Caco-2 (cell line): ENCODE measurements around the gene PRH2. TPM values are rescaled to one million over a fixed set of nuclear protein-coding genes. Genes with fewer than 3 reads are reported as not detected.

Experiments used
- Bru-seq: library from RNA; stranded (reverse); fragments of 400-500 nt; gene quantifications from one replicate; lab custom pipeline; 2021; lab: Mats Ljungman, UMichigan
- BruChase-seq, 2 experiments: library from RNA; stranded (reverse); fragments of 400-500 nt; gene quantifications; one replicate each; lab custom pipeline; 2021; lab: Mats Ljungman, UMichigan
- BruUV-seq: library from RNA; stranded (reverse); fragments of 400-500 nt; replicated peaks from 2 replicates; lab custom pipeline; 2021; lab: Mats Ljungman, UMichigan
- CTCF ChIA-PET: fragments of 300-600 bp; sonication (Branson Sonifier 250); formaldehyde crosslinking; loops from one replicate; lab custom pipeline; 2022; ENCODE audit warnings: antibody characterized with exemption; lab: Charles Lee
- POLR2A ChIA-PET: fragments of 300-600 bp; sonication (Branson Sonifier 250); formaldehyde crosslinking; loops from one replicate; lab custom pipeline; 2022; ENCODE audit warnings: antibody characterized with exemption; lab: Charles Lee
- DNase-seq, 2 experiments: peaks; one replicate each; pipeline versions ENCODE4 v3.0.0 to v3.0.0-alpha.2; 2020 to 2022
- H3K27me3 ChIP-seq: replicated peaks from 2 replicates; pipeline ENCODE4 v1.6.0; 2011; ENCODE audit warnings: low read length; ENCODE audit not compliant: control insufficient read depth, insufficient read depth
- H3K36me3 ChIP-seq: 2 replicates; pipeline ENCODE4 v1.5.1; 2011; ENCODE audit warnings: low read length; ENCODE audit not compliant: control insufficient read depth, insufficient read depth
- H3K4me1 ChIP-seq: fragments of 250-450 bp; sonication (Bioruptor Pico); 2 replicates; pipeline ENCODE4 v1.5.1; 2020; ENCODE audit warnings: mild to moderate bottlenecking
- H3K4me3 ChIP-seq: 2 replicates; pipeline ENCODE4 v1.5.1; 2011; ENCODE audit warnings: low read depth, mild to moderate bottlenecking, control low read depth, low read length
- H3K9me3 ChIP-seq: fragments of 250-450 bp; sonication (Bioruptor Pico); 2 replicates; pipeline ENCODE4 v1.5.1; 2020; ENCODE audit warnings: mild to moderate bottlenecking, moderate library complexity
- H3K27ac Mint-ChIP-seq: one replicate; pipeline ENCODE4 v1.8.0; 2022; ENCODE audit warnings: mixed read lengths; ENCODE audit not compliant: unreplicated experiment
- H3K27me3 Mint-ChIP-seq: one replicate; pipeline ENCODE4 v1.8.0; 2022; ENCODE audit warnings: mixed read lengths; ENCODE audit not compliant: insufficient read depth, unreplicated experiment
- H3K36me3 Mint-ChIP-seq: one replicate; pipeline ENCODE4 v1.8.0; 2022; ENCODE audit warnings: mild to moderate bottlenecking, mixed read lengths; ENCODE audit not compliant: insufficient read depth, unreplicated experiment
- H3K4me1 Mint-ChIP-seq: one replicate; pipeline ENCODE4 v1.8.0; 2022; ENCODE audit warnings: low read depth, mixed read lengths; ENCODE audit not compliant: unreplicated experiment
- H3K4me3 Mint-ChIP-seq: one replicate; pipeline ENCODE4 v1.8.0; 2022; ENCODE audit warnings: mild to moderate bottlenecking, moderate library complexity, mixed read lengths; ENCODE audit not compliant: unreplicated experiment
- H3K9me3 Mint-ChIP-seq: one replicate; pipeline ENCODE4 v1.8.0; 2022; ENCODE audit warnings: mixed read lengths; ENCODE audit not compliant: unreplicated experiment
- intact Hi-C: fragments of 100-400 bp; cut with micrococcal nuclease; formaldehyde crosslinking; loops from one replicate; pipeline ENCODE4 v1.10.0; 2022; ENCODE audit not compliant: unreplicated experiment
- long read RNA-seq: library from polyadenylated mRNA; stranded (forward); transcript quantifications from one replicate; pipeline ENCODE4 v2.0.0, GENCODE V29; 2022
- total RNA-seq: library from RNA; stranded (reverse); gene quantifications from 2 replicates; pipeline ENCODE4 v1.2.3, GENCODE V29; 2022
- TF ChIP-seq, protein P1 (sequence below), 2 experiments: fragments of 200-600 bp in 1 of 2; IDR thresholded peaks; 1 replicate in 1 of 2; 2 replicates in 1 of 2; pipeline versions ENCODE4 v1.5.1 to v1.8.0; 2011 to 2022; ENCODE audit warnings: antibody characterized with exemption in 1 of 2, control low read depth in 1 of 2, inconsistent platforms in 1 of 2, low read depth in 1 of 2, low read length in 1 of 2, mild to moderate bottlenecking in 1 of 2, moderate library complexity in 1 of 2; ENCODE audit not compliant: insufficient read depth in 1 of 2, severe bottlenecking in 1 of 2, unreplicated experiment in 1 of 2

PRH2 gene
- total RNA-seq (0.93 TPM in 1 of 2 replicates, not detected in the other), Bru-seq, nascent RNA (not detected), BruChase-seq, experiment 1, labeled RNA remaining after a 2-hour chase (not detected), BruChase-seq, experiment 2, labeled RNA remaining after a 6-hour chase (not detected)
- long read RNA-seq, result 0 reads

DNA sequence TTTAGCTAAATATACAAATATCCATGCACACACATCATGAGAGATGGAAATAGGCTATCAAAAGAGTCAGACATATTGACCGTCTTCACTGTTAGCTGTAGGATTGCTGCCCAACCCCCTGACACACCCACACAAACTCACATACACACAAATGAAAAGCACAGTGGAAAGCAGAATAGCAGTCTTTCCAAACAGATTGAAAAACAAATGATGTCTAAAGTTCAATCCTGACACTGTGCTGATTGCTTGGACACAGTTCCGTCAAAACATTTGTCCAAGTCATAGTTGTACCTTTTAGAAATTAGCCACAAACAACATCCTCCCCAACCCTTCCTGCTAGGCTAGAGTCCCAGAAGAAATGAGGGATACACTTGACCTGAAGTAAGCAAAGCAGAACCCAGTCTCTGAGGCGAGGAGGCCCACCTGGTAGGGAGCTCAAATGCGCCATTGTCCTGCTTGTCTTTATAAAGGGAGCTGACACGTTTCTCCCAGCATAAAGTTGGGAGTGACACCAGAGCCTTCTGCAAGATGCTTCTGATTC is at the start of gene PRH2:
Gene PRH2, plus strand, starts transcription at position 491 of the 541 bp plus-strand sequence. Its CDS starts 38 bp downstream, at position 529.
- intact Hi-C loops, result no loop called here
- BruUV-seq, result no TSS peak
- no peak within 1 kb of the TSS for H3K4me3 Mint-ChIP-seq
- H3K27me3 Mint-ChIP-seq, result no peaks in the 10 kb centered on the region
- ChIA-PET POLR2A (no interaction called here), CTCF (no interaction called here)
- Histone ChIP-seq H3K36me3 (no peaks in the 10 kb centered on the region), H3K27me3 (no peaks in the 10 kb centered on the region), H3K4me3 (no peak within 1 kb of the TSS), H3K4me1 (no peaks in the 10 kb centered on the region), H3K9me3 (no peaks in the 10 kb centered on the region)
- peaks cover 10% of the 10 kb centered on the region for H3K9me3 Mint-ChIP-seq
- peaks cover 12% of the 10 kb centered on the region for H3K36me3 Mint-ChIP-seq
- H3K27ac Mint-ChIP-seq, result no peak within 1 kb of the TSS
- DNase-seq, result no peak
- TF ChIP-seq, protein P1, sequence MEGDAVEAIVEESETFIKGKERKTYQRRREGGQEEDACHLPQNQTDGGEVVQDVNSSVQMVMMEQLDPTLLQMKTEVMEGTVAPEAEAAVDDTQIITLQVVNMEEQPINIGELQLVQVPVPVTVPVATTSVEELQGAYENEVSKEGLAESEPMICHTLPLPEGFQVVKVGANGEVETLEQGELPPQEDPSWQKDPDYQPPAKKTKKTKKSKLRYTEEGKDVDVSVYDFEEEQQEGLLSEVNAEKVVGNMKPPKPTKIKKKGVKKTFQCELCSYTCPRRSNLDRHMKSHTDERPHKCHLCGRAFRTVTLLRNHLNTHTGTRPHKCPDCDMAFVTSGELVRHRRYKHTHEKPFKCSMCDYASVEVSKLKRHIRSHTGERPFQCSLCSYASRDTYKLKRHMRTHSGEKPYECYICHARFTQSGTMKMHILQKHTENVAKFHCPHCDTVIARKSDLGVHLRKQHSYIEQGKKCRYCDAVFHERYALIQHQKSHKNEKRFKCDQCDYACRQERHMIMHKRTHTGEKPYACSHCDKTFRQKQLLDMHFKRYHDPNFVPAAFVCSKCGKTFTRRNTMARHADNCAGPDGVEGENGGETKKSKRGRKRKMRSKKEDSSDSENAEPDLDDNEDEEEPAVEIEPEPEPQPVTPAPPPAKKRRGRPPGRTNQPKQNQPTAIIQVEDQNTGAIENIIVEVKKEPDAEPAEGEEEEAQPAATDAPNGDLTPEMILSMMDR (IDR thresholded peaks at IDR 0.05; ENCODE audit: insufficient read depth in 1 of 2, low read depth in 1 of 2, low read length in 1 of 2, severe bottlenecking in 1 of 2, unreplicated experiment in 1 of 2), result no peak
- no peaks in the 10 kb centered on the region for H3K4me1 Mint-ChIP-seq

DNA sequence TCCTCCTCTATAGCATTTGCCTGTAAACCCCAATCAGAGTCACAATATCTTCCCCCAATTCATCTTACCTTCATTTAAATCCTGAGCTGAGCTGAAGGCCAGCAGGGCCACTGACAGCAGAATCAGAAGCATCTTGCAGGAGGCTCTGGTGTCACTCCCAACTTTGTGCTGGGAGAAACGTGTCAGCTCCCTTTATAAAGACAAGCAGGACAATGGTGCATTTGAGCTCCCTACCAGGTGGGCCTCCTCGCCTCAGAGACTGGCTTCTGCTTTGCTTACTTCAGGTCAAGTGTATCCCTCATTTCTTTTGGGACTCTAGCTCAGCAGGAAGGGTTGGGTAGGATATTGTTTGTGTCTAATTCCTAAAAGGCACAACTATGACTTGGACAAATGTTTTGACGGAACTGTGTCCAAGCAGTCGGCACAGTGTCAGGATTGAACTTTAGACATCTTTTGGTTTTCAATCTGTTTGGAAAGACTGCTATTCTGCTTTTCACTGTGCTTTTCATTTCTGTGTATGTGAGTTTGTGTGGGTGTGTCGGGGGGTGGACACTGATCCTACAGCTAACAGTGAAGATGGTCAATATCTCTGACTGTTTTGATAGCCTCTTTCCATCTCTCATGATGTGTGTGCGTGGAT is 44.8 kb upstream of the PRH2 start, which contains the start of gene PRH1:
Gene PRH1, minus strand, starts transcription at position 170 of the 640 bp plus-strand sequence. Its CDS starts 38 bp downstream, at position 132.
- DNase-seq, result no peak
- POLR2A ChIA-PET, result no interaction called here

DNA sequence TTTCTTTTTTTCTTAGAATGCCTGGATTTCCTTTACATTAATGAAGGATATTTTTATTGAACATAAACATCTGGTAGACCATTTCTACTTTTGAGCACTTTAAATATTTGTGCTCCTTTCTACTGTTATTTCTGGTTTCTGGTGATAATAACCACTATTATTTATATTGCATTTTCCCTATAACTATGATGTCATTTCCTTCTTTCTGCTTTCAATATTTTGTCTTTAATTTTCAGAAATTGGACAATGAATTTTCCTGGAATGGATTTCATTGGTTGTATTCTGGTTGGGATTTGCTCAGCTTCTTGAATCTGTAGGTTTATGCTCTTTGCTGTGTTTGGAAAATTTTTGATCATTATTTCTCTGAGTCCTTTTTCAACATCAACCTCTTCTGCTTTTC is 39.8 kb upstream of the PRH2 start:
- Mint-ChIP-seq H3K27ac (no peak overlapping the region), H3K27me3 (no peaks in the 10 kb centered on the region), H3K36me3 (peaks cover 4% of the 10 kb centered on the region), H3K4me1 (peaks cover 36% of the 10 kb centered on the region), H3K4me3 (no peak overlapping the region), H3K9me3 (no peaks in the 10 kb centered on the region)
- no peaks in the 10 kb centered on the region for H3K27me3 ChIP-seq
- intact Hi-C loops, result no loop called here
- POLR2A ChIA-PET, result no interaction called here
- TF ChIP-seq, protein P1 (IDR thresholded peaks at IDR 0.05; ENCODE audit: insufficient read depth in 1 of 2, low read depth in 1 of 2, low read length in 1 of 2, severe bottlenecking in 1 of 2, unreplicated experiment in 1 of 2), result no peak
- no peaks in the 10 kb centered on the region for H3K36me3 ChIP-seq
- H3K4me3 ChIP-seq, result no peak overlapping the region
- peaks cover 33% of the 10 kb centered on the region for H3K4me1 ChIP-seq
- CTCF ChIA-PET, result no interaction called here
- BruUV-seq, result no TSS peak
- H3K9me3 ChIP-seq, result no peaks in the 10 kb centered on the region
- no peak for DNase-seq

More for the DNA sequence above, 44.8 kb upstream of the PRH2 start, which contains the start of gene PRH1:
- no peaks in the 10 kb centered on the region for H3K4me1 ChIP-seq
- no TSS peak for BruUV-seq
- TF ChIP-seq, protein P1 (IDR thresholded peaks at IDR 0.05; ENCODE audit: insufficient read depth in 1 of 2, low read depth in 1 of 2, low read length in 1 of 2, severe bottlenecking in 1 of 2, unreplicated experiment in 1 of 2), result no peak
- CTCF ChIA-PET, result no interaction called here
- H3K27me3 Mint-ChIP-seq, result no peaks in the 10 kb centered on the region
- H3K4me1 Mint-ChIP-seq, result peaks cover 4% of the 10 kb centered on the region
- H3K27me3 ChIP-seq, result no peaks in the 10 kb centered on the region
- no peak within 1 kb of the TSS for H3K4me3 ChIP-seq
- H3K9me3 ChIP-seq, result 0 out of 2 replicates have a peak, but pooled peaks cover 2% of the 10 kb centered on the region
- 0 out of 2 replicates have a peak, but pooled peaks cover 1% of the 10 kb centered on the region for H3K36me3 ChIP-seq
- H3K9me3 Mint-ChIP-seq, result no peaks in the 10 kb centered on the region
- no peaks in the 10 kb centered on the region for H3K36me3 Mint-ChIP-seq
- H3K27ac Mint-ChIP-seq, result no peak within 1 kb of the TSS
- H3K4me3 Mint-ChIP-seq, result no peak within 1 kb of the TSS
- intact Hi-C loops, result no loop called here
